ENCODE results near the gene MKRN2OS. TPM values are rescaled to one million over a fixed set of nuclear protein-coding genes. Genes with fewer than 3 reads are reported as not detected.

The MKRN2OS gene
- polyA plus RNA-seq, 1 donor (not counting 4 experiments of a cell fraction or from before 2014, with no cell fraction given) = 4.0 TPM

DNA sequence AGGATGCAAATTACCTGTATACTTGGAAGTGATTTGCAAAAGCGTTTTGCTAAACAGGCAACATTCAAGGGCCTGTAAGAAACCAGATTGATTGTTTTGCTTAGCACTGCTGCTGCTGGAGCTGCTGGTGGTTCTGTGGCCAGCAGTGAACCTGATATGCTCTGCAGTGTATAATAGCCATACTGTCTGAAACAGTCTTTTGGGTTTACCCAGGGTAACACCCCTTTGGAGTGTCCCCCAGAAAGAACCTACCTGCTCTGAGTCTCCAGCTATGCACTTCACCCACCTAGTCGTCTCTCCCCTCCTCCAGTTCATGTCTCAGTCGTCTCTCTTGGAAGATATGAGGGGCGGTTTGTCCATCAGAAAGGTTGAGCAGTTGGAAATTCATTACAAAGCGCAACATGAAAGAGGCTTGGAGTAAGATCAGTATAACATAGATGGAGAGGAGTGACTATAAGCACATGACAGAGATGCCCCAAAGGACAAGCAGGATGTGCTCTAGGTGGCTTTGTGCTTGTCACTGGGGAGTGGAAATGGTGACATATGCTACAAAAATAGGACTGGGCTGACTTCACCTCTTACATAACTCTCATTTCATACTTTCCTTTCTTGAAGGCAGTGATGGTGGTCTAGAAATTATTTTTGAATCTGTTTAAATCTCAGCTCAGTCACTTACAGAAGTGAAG lies 15.3 kb upstream of the MKRN2OS start:
- TF ChIP-seq, protein P1, sequence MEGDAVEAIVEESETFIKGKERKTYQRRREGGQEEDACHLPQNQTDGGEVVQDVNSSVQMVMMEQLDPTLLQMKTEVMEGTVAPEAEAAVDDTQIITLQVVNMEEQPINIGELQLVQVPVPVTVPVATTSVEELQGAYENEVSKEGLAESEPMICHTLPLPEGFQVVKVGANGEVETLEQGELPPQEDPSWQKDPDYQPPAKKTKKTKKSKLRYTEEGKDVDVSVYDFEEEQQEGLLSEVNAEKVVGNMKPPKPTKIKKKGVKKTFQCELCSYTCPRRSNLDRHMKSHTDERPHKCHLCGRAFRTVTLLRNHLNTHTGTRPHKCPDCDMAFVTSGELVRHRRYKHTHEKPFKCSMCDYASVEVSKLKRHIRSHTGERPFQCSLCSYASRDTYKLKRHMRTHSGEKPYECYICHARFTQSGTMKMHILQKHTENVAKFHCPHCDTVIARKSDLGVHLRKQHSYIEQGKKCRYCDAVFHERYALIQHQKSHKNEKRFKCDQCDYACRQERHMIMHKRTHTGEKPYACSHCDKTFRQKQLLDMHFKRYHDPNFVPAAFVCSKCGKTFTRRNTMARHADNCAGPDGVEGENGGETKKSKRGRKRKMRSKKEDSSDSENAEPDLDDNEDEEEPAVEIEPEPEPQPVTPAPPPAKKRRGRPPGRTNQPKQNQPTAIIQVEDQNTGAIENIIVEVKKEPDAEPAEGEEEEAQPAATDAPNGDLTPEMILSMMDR (optimal IDR thresholded peaks at IDR 0.05 in 1 of 3, IDR thresholded peaks at IDR 0.05 in 1 of 3, conservative IDR thresholded peaks at IDR 0.05 in 1 of 3; ENCODE audit: extremely low read depth in 1 of 3, insufficient read depth in 2 of 3, low read length in 3 of 3) = no peak
- no peak for TF ChIP-seq EZH2 (IDR thresholded peaks at IDR 0.05; ENCODE audit: low read length)
- H3K27ac ChIP-seq (ENCODE audit: control insufficient read depth, insufficient read depth, low read length) = no peak overlapping the region
- H3K27me3 ChIP-seq (ENCODE audit: control insufficient read depth, extremely low read depth, insufficient read depth, low read length) = no peaks in the 10 kb centered on the region
- H3K4me1 ChIP-seq (ENCODE audit: control insufficient read depth, extremely low read depth, insufficient read depth, low read length) = peaks cover 21% of the 10 kb centered on the region
- H3K9me1 ChIP-seq (ENCODE audit: control insufficient read depth, extremely low read depth, insufficient read depth, low read length) = no peaks in the 10 kb centered on the region
- H3K36me3 ChIP-seq (ENCODE audit: control insufficient read depth in 2 of 2, extremely low read depth in 1 of 2, insufficient read depth in 2 of 2, low read length in 2 of 2) = no peaks in the 10 kb centered on the region
- FAIRE-seq = no peak
- H3K4me2 ChIP-seq (ENCODE audit: control insufficient read depth, extremely low read depth, insufficient read depth, low read depth, low read length) = no peak overlapping the region
- H3K4me3 ChIP-seq (ENCODE audit: control insufficient read depth in 2 of 3, extremely low read depth in 1 of 3, insufficient read depth in 2 of 3, low read depth in 1 of 3, low read length in 3 of 3) = no peak overlapping the region
- H2AFZ ChIP-seq (ENCODE audit: control insufficient read depth, low read length) = no peak overlapping the region
- H3K9ac ChIP-seq (ENCODE audit: control insufficient read depth, extremely low read depth, insufficient read depth, low read length) = no peak overlapping the region
- no peaks in the 10 kb centered on the region for H3K9me3 ChIP-seq (ENCODE audit: control insufficient read depth, low read depth, low read length)
- no peak for DNase-seq (ENCODE audit: low read depth, low spot score)
- H4K20me1 ChIP-seq (ENCODE audit: control insufficient read depth, extremely low read depth, insufficient read depth, low read length) = peaks cover 4% of the 10 kb centered on the region
- H3K79me2 ChIP-seq (ENCODE audit: control insufficient read depth, insufficient read depth, low read length) = peaks cover 84% of the 10 kb centered on the region
- dilution Hi-C loops (cut with MboI; ENCODE audit: extremely low pct_ligation_motif_present, low sequenced_read_pairs) = no loop called here

DNA sequence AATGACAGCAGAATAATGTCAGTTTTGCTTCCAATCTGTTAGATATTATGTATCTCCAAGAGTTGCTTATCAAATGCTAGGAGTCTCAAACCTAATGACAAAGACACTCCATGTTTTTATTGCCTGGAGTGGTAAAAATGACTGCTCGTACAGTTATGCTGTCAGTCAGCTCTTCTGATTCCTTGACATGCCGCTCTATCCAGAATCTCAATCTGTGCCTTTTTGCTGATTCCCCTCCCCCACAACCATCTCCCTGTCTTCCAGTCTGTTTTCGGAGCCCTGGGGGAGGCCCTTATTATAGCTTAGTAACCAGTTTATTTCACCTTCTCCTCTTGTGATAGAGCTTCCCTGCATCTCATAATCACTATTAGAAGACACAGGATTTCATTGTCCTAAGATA lies 14.2 kb upstream of the MKRN2OS start:
- no peak overlapping the region for H3K27ac ChIP-seq (ENCODE audit: control insufficient read depth, insufficient read depth, low read length)
- peaks cover 73% of the 10 kb centered on the region for H3K79me2 ChIP-seq (ENCODE audit: control insufficient read depth, insufficient read depth, low read length)
- TF ChIP-seq, protein P1 (optimal IDR thresholded peaks at IDR 0.05 in 1 of 3, IDR thresholded peaks at IDR 0.05 in 1 of 3, conservative IDR thresholded peaks at IDR 0.05 in 1 of 3; ENCODE audit: extremely low read depth in 1 of 3, insufficient read depth in 2 of 3, low read length in 3 of 3) = no peak
- TF ChIP-seq EZH2 (IDR thresholded peaks at IDR 0.05; ENCODE audit: low read length) = no peak
- H3K4me1 ChIP-seq (ENCODE audit: control insufficient read depth, extremely low read depth, insufficient read depth, low read length) = peaks cover 22% of the 10 kb centered on the region
- H2AFZ ChIP-seq (ENCODE audit: control insufficient read depth, low read length) = no peak overlapping the region
- no peaks in the 10 kb centered on the region for H3K36me3 ChIP-seq (ENCODE audit: control insufficient read depth in 2 of 2, extremely low read depth in 1 of 2, insufficient read depth in 2 of 2, low read length in 2 of 2)
- FAIRE-seq (no peak), DNase-seq (ENCODE audit: low read depth, low spot score) (no peak)
- no peak overlapping the region for H3K4me2 ChIP-seq (ENCODE audit: control insufficient read depth, extremely low read depth, insufficient read depth, low read depth, low read length)
- no peaks in the 10 kb centered on the region for H3K27me3 ChIP-seq (ENCODE audit: control insufficient read depth, extremely low read depth, insufficient read depth, low read length)
- peaks cover 4% of the 10 kb centered on the region for H4K20me1 ChIP-seq (ENCODE audit: control insufficient read depth, extremely low read depth, insufficient read depth, low read length)
- dilution Hi-C loops (cut with MboI; ENCODE audit: extremely low pct_ligation_motif_present, low sequenced_read_pairs) = no loop called here
- no peaks in the 10 kb centered on the region for H3K9me3 ChIP-seq (ENCODE audit: control insufficient read depth, low read depth, low read length)
- no peaks in the 10 kb centered on the region for H3K9me1 ChIP-seq (ENCODE audit: control insufficient read depth, extremely low read depth, insufficient read depth, low read length)
- H3K9ac ChIP-seq (ENCODE audit: control insufficient read depth, extremely low read depth, insufficient read depth, low read length) = no peak overlapping the region
- no peak overlapping the region for H3K4me3 ChIP-seq (ENCODE audit: control insufficient read depth in 2 of 3, extremely low read depth in 1 of 3, insufficient read depth in 2 of 3, low read depth in 1 of 3, low read length in 3 of 3)
